ENCODE results near the gene WIPF1. TPM values are rescaled to one million over a fixed set of nuclear protein-coding genes. Genes with fewer than 3 reads are reported as not detected.
A peak's percentile ranks its signal among the peaks of the same experiment; 100 is the strongest.

Gene WIPF1
- total RNA-seq, 1 donor from 2014 or later: 7.3 TPM

DNA sequence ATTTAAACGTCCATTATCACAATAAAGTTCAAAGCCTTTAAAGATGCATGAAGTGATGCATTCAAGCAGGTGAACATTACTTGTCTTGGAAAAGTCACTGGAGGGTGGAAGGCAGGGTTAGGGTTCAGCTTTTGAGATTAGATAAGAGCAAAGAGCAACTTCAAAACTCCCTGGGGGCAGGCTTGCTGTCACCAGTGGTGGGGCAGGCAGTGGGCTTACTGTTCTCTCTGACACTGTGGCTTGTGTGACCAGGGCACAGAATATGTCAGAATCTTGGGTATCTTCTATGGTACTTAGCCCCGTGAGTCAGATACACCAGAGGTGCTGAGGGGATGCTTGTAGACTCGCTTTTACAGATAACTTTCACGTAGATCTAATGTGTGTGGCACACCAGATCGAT, 52.8 kb downstream of the WIPF1 start:
- DNase-seq (ENCODE audit: low read depth in 2 of 2): no peak

DNA sequence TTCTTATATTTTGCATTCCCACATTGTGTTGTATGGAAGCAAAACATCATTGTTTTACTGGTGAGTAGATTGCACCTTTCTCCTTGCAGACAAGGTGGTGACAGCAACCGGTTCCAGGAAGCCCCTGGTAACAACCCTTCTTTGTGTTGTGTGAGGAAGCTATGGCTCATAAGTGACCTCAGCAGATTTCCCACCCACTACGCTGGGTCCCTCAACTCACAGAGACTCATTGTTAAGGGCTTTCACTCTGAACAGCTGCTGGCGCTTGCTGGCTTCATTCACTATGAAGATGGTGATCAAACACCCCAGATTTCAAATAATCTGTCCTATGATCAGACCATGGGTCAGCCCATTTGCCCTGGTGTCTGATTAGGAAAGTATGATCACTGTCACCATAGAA, 53.4 kb downstream of the WIPF1 start:
- DNase-seq (ENCODE audit: low read depth in 2 of 2): peak in 1 of 2 donors; percentile 5

DNA sequence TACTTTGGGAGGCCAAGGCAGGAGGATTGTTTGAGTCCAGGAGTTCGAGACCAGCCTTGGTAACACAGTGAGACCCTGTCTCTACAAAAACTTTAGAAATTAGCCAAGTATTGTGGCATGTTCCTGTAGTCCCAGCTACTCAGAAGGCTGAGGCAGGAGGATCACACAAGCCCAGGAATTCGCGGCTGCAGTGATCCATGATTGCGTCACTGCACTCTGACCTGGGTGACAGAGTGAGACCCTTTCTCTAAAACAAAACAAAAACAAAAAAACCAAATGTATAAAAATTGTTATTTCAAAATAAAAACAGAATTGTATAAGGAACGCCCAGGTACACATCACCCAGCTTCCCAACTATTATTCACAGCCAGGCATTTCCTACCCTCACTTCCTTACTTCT, 56.7 kb downstream of the WIPF1 start:
- DNase-seq (ENCODE audit: low read depth in 2 of 2): no peak

DNA sequence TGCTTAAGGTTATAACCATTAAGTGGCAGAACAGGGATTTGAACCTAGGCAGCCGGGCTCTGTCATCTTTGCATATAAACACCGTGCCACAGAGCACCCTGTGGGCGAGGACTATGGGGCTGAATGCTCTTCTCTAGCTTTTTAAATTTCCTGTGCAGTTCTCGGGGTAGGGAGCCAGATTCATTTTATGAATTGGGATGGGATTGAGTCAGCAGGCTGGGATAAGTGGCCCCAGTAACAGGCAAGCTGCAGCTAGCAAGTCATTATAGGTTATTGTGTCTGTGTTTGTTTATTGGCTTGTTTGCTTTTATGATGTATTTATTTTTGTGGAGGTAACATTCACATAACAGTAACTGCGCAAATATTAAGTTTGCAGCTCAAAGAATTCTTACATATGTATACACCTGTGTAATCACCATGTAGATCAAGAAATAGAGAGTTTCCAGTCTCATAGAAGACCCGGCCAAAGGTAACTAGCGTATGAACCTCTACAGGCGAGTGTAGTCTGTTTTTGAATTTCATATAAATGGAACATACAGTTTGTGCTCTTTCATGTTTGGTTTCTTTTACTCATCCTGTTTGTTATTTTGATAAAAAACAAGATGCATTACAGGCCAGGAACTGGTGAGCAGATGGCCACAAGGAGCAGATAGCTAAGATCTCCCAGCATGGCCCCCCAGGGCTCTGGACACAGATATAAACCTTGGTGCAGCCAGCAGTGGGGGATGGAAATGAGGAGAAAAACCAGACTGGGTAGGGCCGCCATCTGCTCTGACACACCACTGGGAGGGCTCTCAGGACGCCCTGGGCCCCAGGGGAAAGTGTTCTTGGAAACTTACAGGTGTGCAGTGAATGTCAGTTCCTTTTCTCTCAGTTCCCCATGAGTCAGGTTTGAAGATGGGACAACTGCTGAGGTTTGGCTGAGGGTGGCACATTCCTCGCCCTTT, 61.6 kb downstream of the WIPF1 start:
- DNase-seq (ENCODE audit: low read depth in 2 of 2): no peak

GRCh38 chr2:174535083-174535482, 62.5 kb downstream of the WIPF1 start:
- DNase-seq (ENCODE audit: low read depth in 2 of 2): no peak

DNA sequence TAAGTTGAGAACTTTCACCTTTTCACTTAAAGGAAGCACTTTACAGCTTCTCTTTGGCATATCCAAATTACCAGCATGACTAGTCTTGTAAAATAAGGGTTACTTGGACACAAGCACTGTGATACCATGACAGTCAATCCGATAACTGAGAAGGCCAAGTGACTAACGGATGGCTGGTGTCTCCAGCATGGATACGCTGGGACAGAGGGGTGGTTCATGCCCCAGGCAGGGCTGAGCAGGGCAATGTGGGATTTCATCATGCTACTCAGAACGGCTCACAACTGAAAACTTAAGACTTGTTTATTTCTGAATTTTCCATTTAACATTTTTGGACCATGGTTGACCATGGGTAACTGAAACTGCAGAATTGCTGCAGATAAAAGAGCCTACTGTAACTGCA, 67.7 kb downstream of the WIPF1 start:
- no peak for DNase-seq (ENCODE audit: low read depth in 2 of 2)

- DNase-seq (ENCODE audit: low read depth in 2 of 2): no peak
These were observed 69.6 kb downstream of the WIPF1 start for GRCh38 chr2:174527959-174528358.

DNA sequence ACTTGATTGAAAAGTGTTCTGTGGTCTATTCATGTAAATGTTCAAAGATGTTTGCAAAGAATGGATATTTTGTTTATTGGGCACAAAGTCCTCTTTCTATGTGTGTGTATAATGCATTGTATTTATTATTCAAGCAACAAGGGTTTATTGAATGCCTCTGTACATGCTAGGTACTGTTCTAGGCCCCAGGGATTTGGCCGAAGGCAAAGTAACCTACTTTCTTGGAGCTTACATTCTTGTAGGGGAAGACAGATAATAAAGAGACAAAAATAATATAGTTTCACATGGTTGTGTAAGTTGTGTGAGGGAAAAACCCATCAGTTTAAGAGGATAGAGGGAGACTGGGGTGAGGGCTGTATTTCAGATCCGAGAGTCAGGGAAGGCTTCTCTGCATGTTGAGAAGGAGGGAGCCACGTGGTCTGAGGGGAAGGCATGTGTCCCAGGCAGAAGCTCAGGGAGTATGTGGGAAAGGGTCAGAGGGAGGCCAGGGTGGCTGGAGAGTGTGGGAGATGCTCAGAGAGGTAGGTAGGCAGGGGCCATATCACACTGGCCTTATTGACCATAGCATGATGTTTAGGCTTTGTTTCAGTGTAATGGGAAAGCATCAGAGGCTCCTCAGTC, 70.4 kb downstream of the WIPF1 start:
- no peak for DNase-seq (ENCODE audit: low read depth in 2 of 2)

- no peak for DNase-seq (ENCODE audit: low read depth in 2 of 2)
These were observed 73.1 kb downstream of the WIPF1 start for GRCh38 chr2:174524527-174524926.

- DNase-seq (ENCODE audit: low read depth in 2 of 2): peak; percentile 23
These were observed 75.1 kb downstream of the WIPF1 start for GRCh38 chr2:174522553-174522952.

- no peak for DNase-seq (ENCODE audit: low read depth in 2 of 2)
These were observed 79.2 kb downstream of the WIPF1 start for GRCh38 chr2:174518395-174518794.

GRCh38 chr2:174516501-174517378, 80.9 kb downstream of the WIPF1 start:
- DNase-seq (ENCODE audit: low read depth in 2 of 2): no peak

DNA sequence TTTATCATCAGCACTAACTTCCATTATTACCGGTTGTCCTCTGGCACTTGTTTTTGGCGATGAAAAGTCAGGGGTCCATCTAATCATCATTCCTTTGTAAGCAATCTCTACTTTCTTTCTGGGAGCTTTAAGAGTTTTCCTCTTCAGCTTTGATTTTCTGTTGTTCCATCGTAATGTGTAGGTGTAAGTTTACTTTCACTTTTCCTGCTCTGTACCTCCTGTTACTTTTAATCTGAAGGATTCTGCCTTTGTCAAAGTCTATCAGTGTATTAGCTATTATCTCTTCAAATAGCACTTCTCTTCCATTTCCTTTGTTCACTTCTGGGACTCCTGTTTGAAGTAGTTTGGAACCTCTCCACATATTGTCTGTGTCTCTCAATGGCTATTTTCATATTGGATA, 85.3 kb downstream of the WIPF1 start:
- no peak for DNase-seq (ENCODE audit: low read depth in 2 of 2)

GRCh38 chr2:174511580-174512260, 85.9 kb downstream of the WIPF1 start:
- DNase-seq (ENCODE audit: low read depth in 2 of 2): no peak

DNA sequence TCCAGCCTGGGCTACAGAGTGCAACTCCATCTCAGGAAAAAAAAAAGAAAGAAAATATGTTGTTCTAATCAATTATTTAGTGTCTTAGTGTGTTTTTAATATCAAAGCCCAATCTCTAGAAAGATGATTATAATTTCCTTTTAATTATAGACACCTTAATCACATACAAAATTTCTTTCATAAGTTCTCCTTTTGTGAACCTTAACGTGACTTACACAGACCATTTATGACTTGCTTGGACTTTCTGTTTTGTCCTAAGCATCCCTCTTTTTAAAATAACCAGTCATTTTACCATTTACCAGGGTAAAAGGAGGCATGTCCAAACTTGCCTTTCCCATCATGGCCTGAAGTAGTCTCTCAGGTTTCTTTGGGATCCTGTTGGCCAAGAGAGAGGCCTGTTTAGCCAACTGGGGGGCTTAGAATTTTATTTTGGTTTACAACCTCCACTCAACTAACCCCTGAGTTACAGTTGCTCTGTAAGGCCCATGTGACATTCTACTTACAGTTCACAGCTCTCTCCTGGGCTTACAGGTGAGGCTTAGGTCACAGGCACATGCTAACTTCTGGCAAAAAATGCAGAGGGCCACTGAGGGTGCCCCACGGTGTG, 86.9 kb downstream of the WIPF1 start:
- peak in 1 of 2 donors; percentile 14 for DNase-seq (ENCODE audit: low read depth in 2 of 2)

Other genes starting within 250 kb of the WIPF1 start
- 11.6 and 13.7 TPM in 2 replicates for gene SCRN3, start 202.1 kb downstream of the WIPF1 start, total RNA-seq
- 0.65 and 0.99 TPM in 2 replicates for gene GPR155, start 110.8 kb downstream of the WIPF1 start, total RNA-seq
- gene CHRNA1, start 166.7 kb upstream of the WIPF1 start, total RNA-seq: 0.40 and 1.1 TPM in 2 replicates

Data from lung microvascular endothelial cell (primary cell).